Activated CD8-positive, alpha-beta memory T cell treated with anti-CD3 and anti-CD28 coated beads for 4 hours (primary cell): ENCODE data around the gene ADGRG4.
"Not testable (repeated sequence)": the region's sequence is repeated elsewhere in the genome, so short reads cannot be mapped to it uniquely, and the experiment has no call there.

ENCODE experiments used
- DNase-seq, 2 donors: peaks; one replicate each; pipeline ENCODE4 v3.0.0-alpha.2; 2020; ENCODE audit warnings: low read depth in 2 of 2

Gene ADGRG4, protein sequence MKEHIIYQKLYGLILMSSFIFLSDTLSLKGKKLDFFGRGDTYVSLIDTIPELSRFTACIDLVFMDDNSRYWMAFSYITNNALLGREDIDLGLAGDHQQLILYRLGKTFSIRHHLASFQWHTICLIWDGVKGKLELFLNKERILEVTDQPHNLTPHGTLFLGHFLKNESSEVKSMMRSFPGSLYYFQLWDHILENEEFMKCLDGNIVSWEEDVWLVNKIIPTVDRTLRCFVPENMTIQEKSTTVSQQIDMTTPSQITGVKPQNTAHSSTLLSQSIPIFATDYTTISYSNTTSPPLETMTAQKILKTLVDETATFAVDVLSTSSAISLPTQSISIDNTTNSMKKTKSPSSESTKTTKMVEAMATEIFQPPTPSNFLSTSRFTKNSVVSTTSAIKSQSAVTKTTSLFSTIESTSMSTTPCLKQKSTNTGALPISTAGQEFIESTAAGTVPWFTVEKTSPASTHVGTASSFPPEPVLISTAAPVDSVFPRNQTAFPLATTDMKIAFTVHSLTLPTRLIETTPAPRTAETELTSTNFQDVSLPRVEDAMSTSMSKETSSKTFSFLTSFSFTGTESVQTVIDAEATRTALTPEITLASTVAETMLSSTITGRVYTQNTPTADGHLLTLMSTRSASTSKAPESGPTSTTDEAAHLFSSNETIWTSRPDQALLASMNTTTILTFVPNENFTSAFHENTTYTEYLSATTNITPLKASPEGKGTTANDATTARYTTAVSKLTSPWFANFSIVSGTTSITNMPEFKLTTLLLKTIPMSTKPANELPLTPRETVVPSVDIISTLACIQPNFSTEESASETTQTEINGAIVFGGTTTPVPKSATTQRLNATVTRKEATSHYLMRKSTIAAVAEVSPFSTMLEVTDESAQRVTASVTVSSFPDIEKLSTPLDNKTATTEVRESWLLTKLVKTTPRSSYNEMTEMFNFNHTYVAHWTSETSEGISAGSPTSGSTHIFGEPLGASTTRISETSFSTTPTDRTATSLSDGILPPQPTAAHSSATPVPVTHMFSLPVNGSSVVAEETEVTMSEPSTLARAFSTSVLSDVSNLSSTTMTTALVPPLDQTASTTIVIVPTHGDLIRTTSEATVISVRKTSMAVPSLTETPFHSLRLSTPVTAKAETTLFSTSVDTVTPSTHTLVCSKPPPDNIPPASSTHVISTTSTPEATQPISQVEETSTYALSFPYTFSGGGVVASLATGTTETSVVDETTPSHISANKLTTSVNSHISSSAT (N-terminal part only)

DNA sequence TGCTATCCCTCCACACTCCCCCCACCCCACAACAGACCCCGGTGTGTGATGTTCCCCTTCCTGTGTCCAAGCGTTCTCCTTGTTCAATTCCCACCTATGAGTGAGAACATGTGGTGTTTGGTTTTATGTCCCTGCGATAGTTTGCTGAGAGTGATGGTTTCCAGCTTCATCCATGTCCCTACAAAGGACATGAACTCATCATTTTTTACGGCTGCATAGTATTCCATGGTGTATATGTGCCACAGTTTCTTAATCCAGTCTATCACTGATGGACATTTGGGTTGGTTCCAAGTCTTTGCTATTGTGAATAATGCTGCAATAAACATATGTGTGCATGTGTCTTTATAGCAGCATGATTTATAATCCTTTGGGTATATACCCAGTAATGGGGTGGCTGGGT lies at the start of gene ADGRG4:
TSS of gene ADGRG4 (plus strand) at position 243 of the 400 bp plus-strand sequence. CDS start 7,815 bp downstream, outside the sequence.
- not testable (repeated sequence) for DNase-seq

DNA sequence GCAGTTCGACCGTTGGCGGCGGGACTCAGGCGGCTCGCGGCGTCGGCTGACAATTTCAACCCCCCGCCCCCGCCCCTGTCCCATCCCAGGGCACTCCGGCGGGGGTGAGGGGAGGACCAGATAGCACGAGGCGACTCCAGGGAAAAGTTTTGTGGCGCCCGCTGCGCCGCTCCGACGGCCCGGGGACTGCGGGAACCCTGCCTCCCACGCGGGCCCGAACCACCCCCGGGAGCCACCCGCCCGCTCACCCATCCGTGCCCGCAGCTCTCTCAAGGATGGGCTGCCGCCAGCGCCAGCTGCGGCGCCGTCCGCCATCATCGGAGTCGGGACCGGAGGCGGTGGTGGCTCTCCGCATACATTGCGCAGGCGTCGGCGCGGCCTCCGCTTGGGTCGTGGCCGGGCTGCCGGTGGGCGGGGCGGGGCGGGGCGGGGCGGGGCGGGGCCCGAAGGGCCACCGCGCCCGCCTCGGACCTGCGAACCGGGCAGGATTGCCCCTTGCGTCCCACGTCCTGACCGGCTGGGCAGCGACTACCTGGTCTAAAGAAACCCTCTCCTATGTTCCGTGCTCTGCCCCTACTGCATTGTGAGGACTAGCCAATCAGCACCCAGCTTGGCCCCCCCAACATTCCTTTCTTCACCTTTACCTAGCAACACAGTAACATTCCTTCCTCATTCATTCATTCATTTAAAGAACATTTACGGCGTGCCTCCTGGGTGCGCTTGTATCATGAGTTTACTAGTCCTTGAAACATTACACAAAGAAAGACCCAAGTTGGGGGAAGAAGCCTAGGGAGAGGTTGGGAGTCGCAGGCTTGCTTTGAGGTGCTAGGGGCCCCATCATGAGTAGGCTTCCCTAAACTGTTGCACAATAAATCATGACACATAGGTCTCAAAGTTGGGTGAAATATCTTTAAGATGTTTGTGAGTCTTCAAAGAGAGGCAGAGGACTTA lies 49.4 kb upstream of the ADGRG4 start, which contains the start of gene MAP7D3:
TSS of gene MAP7D3 (minus strand) at position 360 of the 951 bp plus-strand sequence. CDS start at position 318, 42 bp downstream.
- peak; percentile 26 to 33 for DNase-seq

DNA sequence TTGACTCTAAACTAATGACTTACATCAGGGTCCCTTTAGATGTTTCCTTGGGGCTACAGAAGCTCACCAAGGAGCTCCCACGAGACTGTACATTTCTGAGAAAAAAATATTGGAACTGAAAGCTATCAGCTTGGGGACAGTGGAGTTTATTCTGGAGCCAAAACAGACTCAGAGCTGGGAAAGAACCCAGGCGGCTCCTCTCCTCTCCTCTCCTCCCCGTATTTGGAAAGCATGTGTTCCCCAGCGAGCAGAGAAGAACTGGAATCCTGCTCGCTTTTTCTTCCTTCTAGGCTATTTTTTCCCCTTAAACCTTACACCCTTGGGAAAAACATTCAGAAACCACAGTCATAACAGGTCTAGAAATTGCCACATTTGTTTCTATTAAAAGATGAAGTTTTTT lies 45.2 kb upstream of the ADGRG4 start:
- no peak for DNase-seq

DNA sequence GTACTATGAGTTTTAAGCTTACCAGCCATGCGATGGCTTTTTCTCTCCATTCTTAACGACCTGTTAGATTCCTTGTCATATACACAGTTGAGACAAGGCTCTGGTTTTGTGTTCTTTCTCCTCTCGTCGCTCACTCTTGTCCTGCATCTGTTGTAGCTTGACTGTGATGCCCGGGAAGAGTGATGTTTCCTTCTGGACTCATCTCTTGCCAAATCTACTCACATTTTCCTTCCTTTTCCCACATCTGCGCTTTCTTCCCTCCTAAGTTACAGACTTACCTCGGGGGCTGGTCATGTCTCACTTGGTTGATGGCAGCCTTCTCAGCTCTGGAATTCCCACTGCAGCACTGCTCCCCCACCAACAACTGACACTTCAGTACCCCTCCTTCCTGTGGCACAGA lies 44.7 kb upstream of the ADGRG4 start:
- DNase-seq: no peak

DNA sequence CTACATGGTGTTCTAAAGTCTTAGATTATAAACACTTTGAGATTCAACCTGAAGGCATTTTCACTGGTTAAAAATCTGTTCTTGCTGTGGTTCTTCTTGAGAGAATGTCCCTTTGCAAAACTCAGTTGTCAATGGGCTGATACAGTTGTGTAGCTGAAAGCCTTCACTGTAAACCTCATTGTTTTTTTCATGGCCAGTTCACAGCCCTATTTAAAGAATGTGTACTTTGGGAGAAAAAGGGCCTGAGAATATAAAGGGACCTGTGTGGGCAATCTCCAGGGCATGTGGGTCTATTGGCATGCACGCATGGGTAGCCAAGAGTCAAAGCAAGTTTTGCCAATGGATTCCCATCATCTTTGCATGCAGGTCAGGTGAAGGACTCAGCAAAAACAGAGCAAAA lies 41.8 kb upstream of the ADGRG4 start:
- no peak for DNase-seq

DNA sequence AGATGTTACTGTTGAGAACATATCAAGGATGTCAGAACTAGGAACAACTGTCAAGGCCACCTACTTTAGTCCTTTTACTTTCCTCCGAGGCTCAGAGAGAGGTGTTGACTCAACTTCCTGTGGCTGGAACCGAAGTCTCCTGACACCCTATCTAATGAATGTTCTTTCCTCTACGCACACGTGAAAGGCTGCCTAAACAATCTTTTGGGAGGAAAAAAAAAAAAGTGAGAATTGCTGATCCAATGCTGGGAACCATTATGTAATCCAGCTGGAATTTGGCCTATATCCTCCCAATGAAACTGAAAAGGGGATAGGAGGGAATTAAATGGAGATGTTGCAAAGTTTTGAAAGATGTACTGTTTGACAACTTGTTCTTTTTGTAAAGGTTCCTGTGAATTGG lies 41.2 kb upstream of the ADGRG4 start:
- DNase-seq: no peak

DNA sequence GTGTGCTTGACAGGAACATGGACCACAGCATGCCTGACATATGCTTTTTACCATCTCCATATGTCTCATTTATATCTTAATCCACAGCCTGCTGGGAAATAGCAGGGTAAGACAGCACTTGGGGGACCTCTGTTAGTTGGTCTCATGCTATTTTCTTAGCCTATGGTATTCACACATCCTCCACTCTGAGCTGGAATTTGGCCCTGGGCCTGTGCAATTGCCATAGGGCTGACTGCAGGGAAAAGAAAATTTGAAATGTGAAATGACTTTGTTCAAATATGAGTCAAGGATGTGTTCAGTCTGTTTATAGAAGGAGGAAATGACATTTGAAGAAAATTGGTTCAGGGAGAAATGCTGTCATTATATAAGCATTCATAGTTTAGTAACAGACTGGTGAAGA lies 40.0 kb upstream of the ADGRG4 start:
- DNase-seq: no peak

DNA sequence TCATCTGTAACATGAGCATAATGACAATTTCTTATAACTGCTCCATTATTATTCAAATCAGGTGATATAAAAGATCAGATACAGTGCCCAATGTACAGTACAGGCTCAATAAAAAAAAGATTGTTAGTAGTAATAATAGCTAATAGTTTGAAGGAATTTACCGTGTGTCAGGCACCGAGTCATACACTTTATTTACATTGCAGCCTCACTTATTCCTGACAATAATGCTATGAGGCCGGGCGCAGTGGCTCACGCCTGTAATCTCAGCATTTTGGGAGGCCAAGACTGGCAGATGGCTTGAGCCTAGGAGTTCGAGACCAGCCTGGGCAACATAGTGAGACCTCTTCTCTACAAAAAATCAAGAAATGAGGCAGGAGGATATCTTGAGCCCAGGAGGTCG lies 39.4 kb upstream of the ADGRG4 start:
- no peak for DNase-seq

DNA sequence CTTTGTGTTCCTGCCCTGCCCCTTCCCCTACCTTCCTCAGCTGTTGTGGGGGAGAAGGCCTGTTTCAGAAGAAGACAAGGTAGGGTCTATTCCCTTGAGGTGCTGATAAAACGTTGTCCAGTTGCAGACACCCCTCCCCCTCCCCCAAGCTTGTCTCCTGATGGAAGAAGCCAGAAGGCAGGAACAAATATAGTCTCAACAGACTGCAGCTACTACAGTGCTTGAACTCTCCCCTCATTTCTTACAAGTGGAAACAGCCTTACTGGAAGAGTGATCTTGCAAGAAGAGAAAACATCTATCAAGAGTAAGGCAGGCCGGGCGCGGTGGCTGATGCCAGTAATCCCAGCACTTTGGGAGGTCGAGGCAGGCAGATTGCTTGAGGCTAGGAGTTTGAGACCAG lies 38.5 kb upstream of the ADGRG4 start:
- DNase-seq: no peak

DNA sequence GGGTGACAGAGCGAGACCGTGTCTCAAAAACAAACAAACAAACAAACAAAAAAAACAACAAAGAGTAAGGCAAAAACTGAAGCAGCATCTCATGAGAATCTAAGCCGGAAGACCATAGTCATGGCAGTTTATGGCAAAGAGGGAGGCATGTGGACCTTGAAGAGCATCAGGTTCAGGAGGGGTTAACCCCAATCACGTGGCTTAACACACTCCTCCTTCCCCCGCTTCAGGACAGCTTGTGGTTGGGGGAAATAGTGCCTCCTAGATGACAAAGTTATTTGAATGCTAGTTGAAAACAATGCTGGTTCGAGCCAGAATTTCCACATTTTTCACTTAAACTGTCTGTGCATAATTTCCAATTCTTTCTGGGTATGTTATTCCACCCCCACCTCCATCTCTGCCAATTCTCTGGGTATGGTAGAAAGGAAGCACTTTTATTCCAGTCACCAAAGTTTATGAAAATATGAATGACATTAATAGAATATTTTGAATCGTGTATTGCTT lies 37.9 kb upstream of the ADGRG4 start:
- no peak for DNase-seq

DNA sequence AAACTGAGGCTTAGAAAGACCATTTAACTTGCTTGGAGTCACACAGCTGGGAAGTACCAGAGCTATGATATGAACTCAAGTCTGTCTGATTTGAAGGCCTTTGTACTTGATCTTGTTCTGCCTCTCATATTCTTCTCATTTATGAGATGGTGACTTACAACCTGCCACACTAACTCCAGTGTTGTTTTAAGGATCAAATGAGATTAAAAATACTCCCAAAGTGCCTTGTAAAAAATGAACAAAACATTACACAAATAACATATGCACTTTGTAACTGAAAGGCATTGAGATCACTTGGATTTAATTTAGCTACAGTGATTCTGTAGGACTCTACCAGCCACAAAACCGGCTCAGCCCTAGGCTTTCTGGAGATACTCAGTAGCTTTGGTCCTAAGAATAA lies 33.9 kb upstream of the ADGRG4 start:
- no peak for DNase-seq

DNA sequence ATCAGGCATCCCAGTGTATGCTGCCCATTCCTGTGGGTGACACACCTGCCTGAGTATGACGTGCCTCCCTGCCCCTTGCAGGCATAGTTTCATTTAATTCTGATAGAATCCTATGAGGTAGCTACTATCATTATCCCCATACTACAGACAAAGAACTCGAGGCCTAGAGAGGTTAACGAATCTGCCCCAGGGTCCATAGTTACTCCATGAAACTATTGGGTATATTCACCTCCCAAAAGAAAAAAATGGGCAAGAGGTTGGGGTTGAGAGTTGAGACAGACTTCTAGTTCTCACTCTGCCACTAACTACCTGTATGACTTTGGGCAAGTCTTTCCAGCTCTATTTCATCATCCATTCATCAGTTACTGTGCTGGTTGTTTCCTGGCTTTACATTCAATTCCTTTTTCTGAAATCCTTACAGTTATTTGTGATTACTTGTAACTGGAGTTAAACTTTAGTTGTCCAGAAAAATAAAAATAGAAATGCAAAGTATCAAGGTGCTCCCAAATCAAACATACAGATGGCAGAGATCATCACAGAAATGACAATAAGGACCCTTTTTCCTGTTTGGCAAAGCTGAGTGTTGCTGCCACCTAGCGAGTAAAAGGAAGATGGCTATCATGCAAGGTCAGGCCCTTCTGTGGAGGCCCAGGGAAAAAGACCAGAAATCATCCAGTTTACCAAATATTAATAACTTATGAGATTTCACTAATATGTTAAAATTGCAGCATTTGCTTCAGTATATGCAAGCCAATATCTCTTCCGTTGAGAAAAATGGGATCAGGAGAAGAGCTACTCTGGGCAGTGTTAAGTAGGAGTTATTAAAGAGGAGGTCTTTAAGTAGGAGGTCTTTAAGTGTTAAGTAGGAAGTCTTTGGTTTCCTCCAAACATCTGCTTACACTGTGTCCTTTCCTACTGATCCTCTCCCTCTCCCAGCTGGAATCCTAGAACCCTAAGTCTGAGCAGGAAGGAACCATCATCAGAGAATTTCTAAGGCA lies 32.4 kb upstream of the ADGRG4 start:
- peak; percentile 9 to 10 for DNase-seq

DNA sequence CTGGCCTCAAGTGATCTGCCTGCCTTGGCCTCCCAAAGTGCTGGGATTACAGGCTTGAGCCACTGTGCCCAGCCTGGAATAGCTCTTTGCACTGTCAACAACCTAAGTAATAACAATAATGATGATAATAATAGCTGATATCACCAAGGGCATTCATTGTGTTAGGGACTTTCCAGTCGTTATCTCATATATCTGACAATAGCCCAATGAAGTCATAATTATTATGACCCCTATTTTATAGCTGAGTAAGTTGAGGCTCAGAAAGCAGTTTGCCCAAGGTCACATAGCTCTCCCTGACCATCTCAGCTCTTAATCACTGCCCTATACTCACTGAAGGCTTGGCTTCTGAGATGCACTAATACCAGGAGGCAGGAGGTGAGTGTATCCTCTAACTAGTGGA lies 30.8 kb upstream of the ADGRG4 start:
- no peak for DNase-seq

DNA sequence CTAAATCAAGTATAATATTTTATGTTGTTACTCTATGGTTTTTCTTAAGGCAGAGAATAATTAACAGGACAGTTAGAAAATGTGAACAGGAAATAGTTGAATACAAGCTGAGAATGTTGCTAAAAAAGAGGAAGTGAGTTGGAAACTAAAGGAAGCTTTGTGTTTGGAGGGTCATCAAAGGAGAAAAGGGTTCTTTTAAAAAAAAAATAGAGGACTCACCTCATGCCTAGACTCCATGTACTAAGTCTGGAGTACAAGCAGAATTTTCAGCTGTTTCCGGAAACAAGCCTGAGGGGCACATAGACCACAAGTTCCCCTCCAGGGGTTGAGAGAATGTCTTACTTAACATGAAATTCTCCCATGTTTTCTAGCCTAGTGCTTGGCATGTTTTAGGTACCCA lies 29.5 kb upstream of the ADGRG4 start:
- no peak for DNase-seq

DNA sequence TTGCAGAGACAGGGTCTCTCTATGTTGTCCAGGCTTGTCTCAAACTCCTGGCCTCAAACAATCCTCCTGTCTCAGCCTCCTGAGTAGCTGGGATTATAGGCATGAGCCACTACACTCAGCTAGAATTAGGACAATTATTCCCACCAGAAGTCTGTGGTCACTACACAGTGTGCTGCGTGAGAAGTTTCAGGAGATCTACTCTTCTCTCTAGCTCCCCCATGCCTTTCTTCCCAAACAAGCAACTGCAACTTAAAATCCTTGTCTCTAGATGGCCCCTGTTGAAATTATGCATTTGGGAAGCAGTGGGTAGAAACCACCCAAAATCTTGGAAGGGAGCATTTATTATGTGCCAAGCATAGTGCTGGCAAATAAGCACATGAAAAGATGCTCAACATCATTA lies 28.4 kb upstream of the ADGRG4 start:
- DNase-seq: no peak

DNA sequence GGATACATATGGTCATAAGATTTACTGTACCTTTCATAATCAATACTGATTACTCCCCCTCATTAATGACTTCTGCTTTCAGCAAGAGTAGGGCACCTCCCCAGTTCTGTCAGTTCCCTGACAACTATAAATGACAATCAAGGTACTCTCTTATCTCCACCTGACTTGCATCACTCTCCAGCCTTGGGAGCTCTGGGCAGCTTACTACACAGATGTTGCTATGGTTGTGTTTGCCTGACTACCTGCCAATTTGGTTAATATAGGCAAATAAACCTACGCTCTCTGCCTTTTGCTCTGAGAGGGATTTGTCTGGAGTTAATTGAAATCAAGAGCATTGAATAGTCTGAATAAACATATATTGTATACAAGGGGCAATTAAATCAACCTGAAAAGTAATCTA lies 26.8 kb upstream of the ADGRG4 start:
- no peak for DNase-seq

DNA sequence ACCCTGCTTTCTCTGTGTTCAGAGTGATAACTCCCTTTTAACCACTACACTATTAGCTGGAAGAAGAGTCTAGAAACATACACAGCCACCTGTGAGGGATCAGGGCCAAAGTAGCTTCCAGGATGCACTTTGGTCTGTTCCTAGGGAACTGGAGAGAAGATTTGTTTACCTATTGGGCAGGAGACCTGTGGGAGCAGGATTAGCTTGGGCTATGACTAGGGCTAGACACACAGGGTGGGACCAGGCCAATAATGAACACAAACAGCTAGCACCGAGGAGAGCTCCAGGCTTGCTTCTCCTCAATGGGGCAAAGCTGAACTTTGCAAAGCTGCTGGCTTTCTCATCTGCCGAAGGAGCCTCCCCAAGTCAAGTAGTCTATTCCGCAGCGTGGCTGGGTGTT lies 25.2 kb upstream of the ADGRG4 start:
- no peak for DNase-seq

DNA sequence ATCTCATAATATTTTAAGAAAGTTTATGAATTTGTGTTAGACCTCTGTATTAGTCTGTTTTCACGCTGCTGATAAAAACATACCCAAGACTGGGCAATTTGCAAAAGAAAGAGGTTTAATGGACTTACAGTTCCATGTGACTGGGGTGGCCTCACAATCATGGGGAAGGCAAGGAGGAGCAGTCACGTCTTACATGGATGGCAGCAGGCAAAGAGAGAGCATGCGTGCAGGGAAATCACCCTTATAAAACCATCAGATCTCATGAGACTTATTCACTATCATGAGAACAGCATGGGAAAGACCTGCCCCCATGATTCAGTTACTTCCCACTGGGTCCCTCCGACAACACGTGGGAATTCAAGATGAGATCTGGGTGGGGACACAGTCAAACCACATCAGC lies 14.4 kb upstream of the ADGRG4 start:
- not testable (repeated sequence) for DNase-seq

DNA sequence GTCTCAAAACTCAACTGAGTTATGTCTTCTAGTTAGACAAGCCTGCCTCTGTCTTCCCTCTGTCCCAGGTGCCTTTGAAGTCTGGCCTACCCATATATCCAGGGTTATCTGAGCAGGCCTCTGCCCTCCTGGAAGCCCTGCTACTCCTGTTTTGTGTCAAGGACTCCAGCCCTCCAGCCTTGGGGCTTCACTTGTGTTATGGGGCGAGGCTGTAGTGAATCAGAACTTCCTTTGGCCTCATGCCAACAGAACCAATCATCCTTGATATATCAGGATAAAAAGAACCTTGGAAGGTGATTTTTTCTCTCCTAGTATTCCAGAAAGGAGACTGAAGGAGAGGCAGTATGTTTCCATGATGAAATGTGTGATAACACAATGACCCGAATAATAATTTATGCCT lies 8.9 kb upstream of the ADGRG4 start:
- no peak for DNase-seq
